IMR-90 (cell line): Measurements from ENCODE around the gene RNF217. TPM values are rescaled to one million over a fixed set of nuclear protein-coding genes. Genes with fewer than 3 reads are reported as not detected.

ENCODE experiments used
- ATAC-seq: fragments of 200-7000 bp; cut with Tn5 transposase; 2 replicates; pipeline ENCODE4 v1.9.1; 2020; ENCODE audit warnings: low read depth, mild to moderate bottlenecking, moderate library complexity
- BruUV-seq: library from RNA; stranded (reverse); fragments of 400-500 nt; replicated peaks from 2 replicates; lab custom pipeline; 2021; lab: Mats Ljungman, UMichigan
- CTCF ChIA-PET: fragments of 300-600 bp; formaldehyde crosslinking; extraction: SDS; loops from one replicate; lab custom pipeline; 2021; ENCODE audit warnings: antibody characterized with exemption; lab: Yijun Ruan, JAX
- POLR2A ChIA-PET: fragments of 300-600 bp; sonication (Branson Sonifier 250); formaldehyde crosslinking; loops from one replicate; lab custom pipeline; 2022; ENCODE audit warnings: antibody characterized with exemption; ENCODE audit not compliant: unreplicated experiment; lab: Charles Lee
- DNase-seq: peaks from one replicate; pipeline ENCODE4 v3.0.0; 2013
- H2AFZ ChIP-seq: replicated peaks from 2 replicates; pipeline ENCODE3; 2013; ENCODE audit warnings: low read length, mild to moderate bottlenecking; ENCODE audit not compliant: poor library complexity
- H2AK5ac ChIP-seq: 2 replicates; pipeline ENCODE4 v1.6.1; 2013; ENCODE audit warnings: low read depth, low read length, inconsistent platforms
- H2AK9ac ChIP-seq: replicated peaks from 2 replicates; pipeline ENCODE3; 2013; ENCODE audit warnings: mild to moderate bottlenecking, low read depth, low read length, moderate library complexity; ENCODE audit not compliant: poor library complexity
- H2BK120ac ChIP-seq: 2 replicates; pipeline ENCODE4 v1.6.1; 2013; ENCODE audit warnings: low read depth, low read length, inconsistent platforms
- H2BK15ac ChIP-seq: 3 replicates; pipeline ENCODE4 v1.6.1; 2013; ENCODE audit warnings: low read depth, low read length, inconsistent platforms
- H2BK20ac ChIP-seq: 2 replicates; pipeline ENCODE4 v1.6.1; 2013; ENCODE audit warnings: low read depth, mild to moderate bottlenecking, inconsistent platforms, low read length, moderate library complexity
- H2BK5ac ChIP-seq: 2 replicates; pipeline ENCODE4 v1.6.1; 2013; ENCODE audit warnings: mild to moderate bottlenecking, low read depth, low read length, inconsistent platforms; ENCODE audit not compliant: poor library complexity, severe bottlenecking
- H3K14ac ChIP-seq: replicated peaks from 2 replicates; pipeline ENCODE4 v1.6.1; 2013; ENCODE audit warnings: low read depth, low read length, inconsistent platforms
- H3K18ac ChIP-seq: 2 replicates; pipeline ENCODE4 v1.6.1; 2013; ENCODE audit warnings: low read depth, low read length, control low read depth
- H3K23ac ChIP-seq: 2 replicates; pipeline ENCODE4 v1.6.1; 2013; ENCODE audit warnings: low read depth, low read length, inconsistent platforms
- H3K27ac ChIP-seq: 2 replicates; pipeline ENCODE4 v1.5.1; 2013; ENCODE audit warnings: mild to moderate bottlenecking, control low read depth, low read length; ENCODE audit not compliant: insufficient read depth
- H3K27me3 ChIP-seq: 2 replicates; pipeline ENCODE4 v1.6.1; 2013; ENCODE audit warnings: low read length; ENCODE audit not compliant: control insufficient read depth, insufficient read depth
- H3K36me3 ChIP-seq: 2 replicates; pipeline ENCODE4 v1.6.1; 2013; ENCODE audit warnings: low read length, mixed read lengths; ENCODE audit not compliant: control insufficient read depth, insufficient read depth
- H3K4ac ChIP-seq: 2 replicates; pipeline ENCODE4 v1.6.1; 2013; ENCODE audit warnings: low read depth, low read length, inconsistent platforms
- H3K4me1 ChIP-seq: 2 replicates; pipeline ENCODE4 v1.6.1; 2013; ENCODE audit warnings: low read length, mixed read lengths; ENCODE audit not compliant: control insufficient read depth, insufficient read depth
- H3K4me2 ChIP-seq: 2 replicates; pipeline ENCODE4 v1.6.1; 2013; ENCODE audit warnings: low read depth, mild to moderate bottlenecking, control low read depth, low read length, moderate library complexity
- H3K4me3 ChIP-seq: 2 replicates; pipeline ENCODE4 v1.5.1; 2013; ENCODE audit warnings: low read depth, mild to moderate bottlenecking, control low read depth, low read length, moderate library complexity; ENCODE audit not compliant: insufficient read depth
- H3K56ac ChIP-seq: 2 replicates; pipeline ENCODE4 v1.6.1; 2013; ENCODE audit warnings: low read length, inconsistent platforms; ENCODE audit not compliant: insufficient read depth; ENCODE audit errors: extremely low read depth
- H3K79me1 ChIP-seq, 2 experiments: 2 replicates each; pipeline ENCODE4 v1.6.1; 2013; ENCODE audit warnings: low read length in 2 of 2, inconsistent platforms in 1 of 2, low read depth in 1 of 2
- H3K9ac ChIP-seq: 2 replicates; pipeline ENCODE4 v1.6.1; 2013; ENCODE audit warnings: low read depth, low read length, control low read depth
- H3K9me1 ChIP-seq: 2 replicates; pipeline ENCODE4 v1.6.1; 2013; ENCODE audit warnings: low read length, inconsistent platforms; ENCODE audit not compliant: insufficient read depth
- H3K9me3 ChIP-seq: 2 replicates; pipeline ENCODE4 v1.6.1; 2013; ENCODE audit warnings: low read length; ENCODE audit not compliant: control insufficient read depth, insufficient read depth
- H4K20me1 ChIP-seq: 2 replicates; pipeline ENCODE4 v1.6.1; 2013; ENCODE audit warnings: low read length, inconsistent platforms; ENCODE audit not compliant: insufficient read depth
- H4K5ac ChIP-seq: 2 replicates; pipeline ENCODE4 v1.6.1; 2013; ENCODE audit warnings: mild to moderate bottlenecking, low read depth, low read length, control low read depth
- H4K8ac ChIP-seq, 2 experiments: 2 replicates each; pipeline ENCODE4 v1.6.1; 2013; ENCODE audit warnings: low read depth in 2 of 2, low read length in 2 of 2, control low read depth in 1 of 2, inconsistent platforms in 1 of 2
- H4K91ac ChIP-seq: 2 replicates; pipeline ENCODE4 v1.6.1; 2013; ENCODE audit warnings: low read depth, low read length, inconsistent platforms; ENCODE audit not compliant: insufficient read depth
- CHD1 ChIP-seq: IDR thresholded peaks from 2 replicates; pipeline ENCODE4 v1.6.1; 2012; ENCODE audit warnings: low read depth, low read length, improper control_type of control experiment
- WGBS, 2 experiments: methylation state at CpG; one replicate each; pipeline versions ENCODE4 v1.1.5 to v1.1.7; 2013; ENCODE audit warnings: missing lambda C conversion rate in 2 of 2; ENCODE audit not compliant: insufficient read length in 1 of 2; ENCODE audit errors: extremely low coverage in 2 of 2; 5-methylcytosine and 5-hydroxymethylcytosine counted together
- dilution Hi-C: fragments of 300-500 bp; cut with HindIII; formaldehyde crosslinking; loops from one replicate; pipeline ENCODE4 v1.14.3; 2018; ENCODE audit warnings: low sequenced_read_pairs; ENCODE audit not compliant: unreplicated experiment
- in situ Hi-C: fragments of 300-500 bp; cut with MboI; formaldehyde crosslinking; loops from 3 replicates; pipeline ENCODE4 v1.14.3; 2019; ENCODE audit warnings: low sequenced_read_pairs, inconsistent platforms, mixed read lengths
- intact Hi-C: fragments of 100-400 bp; cut with micrococcal nuclease; formaldehyde crosslinking; loops from 2 replicates; pipeline ENCODE4 v1.10.0; 2022
- polyA plus RNA-seq, 3 experiments: library from polyadenylated mRNA; depleted of rRNA; stranded (reverse); fragments of >200 nt; gene quantifications; 2 replicates each; pipeline ENCODE4 v1.2.3, GENCODE V29; 2012; ENCODE audit warnings: low replicate concordance in 1 of 3
- total RNA-seq: library from RNA; depleted of rRNA; stranded (reverse); fragments of >200 nt; gene quantifications from 2 replicates; pipeline ENCODE4 v1.2.3, GENCODE V29; 2012

Gene RNF217
- total and polyA plus RNA-seq, 2 of the 4 experiments (the other 2 are of a cell fraction), result 11.7 to 20.4 TPM

DNA sequence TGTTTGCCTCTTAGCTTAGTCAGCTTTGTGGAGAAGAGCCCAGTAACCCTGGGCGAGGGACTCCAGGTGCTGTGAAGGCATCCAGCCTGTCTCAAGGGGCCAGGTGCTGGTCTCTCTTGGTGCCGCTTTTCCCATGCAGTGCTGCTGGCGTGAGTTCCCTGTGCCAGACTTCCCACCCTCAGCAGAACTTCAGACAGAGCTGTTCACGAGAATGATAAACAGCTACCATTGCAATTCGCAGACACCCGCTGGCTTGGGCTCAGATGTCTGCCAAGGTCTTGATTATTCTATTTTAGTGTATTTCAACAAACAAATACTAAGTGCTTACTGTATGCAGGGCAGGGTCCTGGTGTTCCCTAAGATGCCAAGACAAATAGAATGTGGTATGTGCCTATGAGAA lies 57.7 kb downstream of the RNF217 start:
- Histone ChIP-seq H3K23ac (no peak overlapping the region), H3K18ac (no peak overlapping the region), H3K36me3 (0 out of 2 replicates have a peak, but pooled peaks cover 2% of the 10 kb centered on the region), H3K14ac (no peak overlapping the region), H4K8ac (no peak overlapping the region), H4K20me1 (peaks cover 1% of the 10 kb centered on the region; the same call in 1 of the 2 replicates), H3K9me1 (no peaks in the 10 kb centered on the region), H2AFZ (no peak overlapping the region), H3K27me3 (no peaks in the 10 kb centered on the region), H3K4me2 (no peak overlapping the region), H2BK5ac (no peak overlapping the region), H2BK20ac (no peak overlapping the region), H2AK5ac (no peak overlapping the region), H3K4me3 (no peak overlapping the region), H3K9me3 (no peaks in the 10 kb centered on the region), H2BK15ac (no peak overlapping the region), H2BK120ac (no peak overlapping the region), H4K91ac (no peak overlapping the region), H3K4ac (no peak overlapping the region), H3K79me1 (peaks cover 21 to 46% of the 10 kb centered on the region in 2 experiments), H3K27ac (no peak overlapping the region), H3K4me1 (peaks cover 4% of the 10 kb centered on the region), H2AK9ac (no peak overlapping the region), H3K9ac (no peak overlapping the region), H4K5ac (no peak overlapping the region), H3K56ac (no peak overlapping the region)
- intact Hi-C loops (no loop called here), dilution Hi-C loops (no loop called here), in situ Hi-C loops (no loop called here)
- ChIA-PET CTCF (no interaction called here), POLR2A (no interaction called here)
- BruUV-seq, result no TSS peak
- 100% methylated on average over 2 of the region's 6 CpGs; no CpG with 5 or more reads in 1 of the 2 experiments for WGBS, 2 experiments
- ATAC-seq (no peak), DNase-seq (no peak)
- no peak for TF ChIP-seq CHD1
